ENCODE measurements around the gene KLHL34. TPM values are rescaled to one million over a fixed set of nuclear protein-coding genes. Genes with fewer than 3 reads are reported as not detected.
A peak's percentile ranks its signal among the peaks of the same experiment; 100 is the strongest.

KLHL34 gene
- total and polyA plus RNA-seq, 2 of the 13 experiments (the other 11 are each of a cell fraction or from before 2014, with no cell fraction given) = not detected

DNA sequence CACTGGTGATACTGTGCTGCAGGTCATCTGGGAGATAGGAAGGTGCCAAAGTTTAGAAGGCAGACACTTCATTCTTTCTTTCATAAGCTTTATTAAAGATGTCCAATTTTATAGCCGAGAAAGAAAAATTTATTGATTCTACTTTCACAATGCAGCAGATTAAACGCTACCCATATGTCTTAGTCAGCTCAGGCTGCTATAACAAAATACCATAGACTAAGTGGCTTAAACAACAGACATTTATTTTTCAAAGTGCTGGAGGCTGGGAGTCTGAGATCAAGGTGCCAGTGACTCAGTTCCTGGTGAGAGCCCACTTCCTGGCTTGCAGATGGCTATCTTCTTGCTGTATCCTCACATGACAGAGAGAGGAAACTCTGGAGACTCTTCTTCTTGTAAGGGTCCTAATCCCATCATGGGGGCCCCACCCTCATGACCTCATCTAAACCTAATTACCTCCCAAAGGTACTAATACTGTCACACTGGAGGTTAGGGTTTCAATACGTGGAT is 33.4 kb upstream of the KLHL34 start:
- FAIRE-seq (no peak), DNase-seq (ENCODE audit: low spot score) (no peak), ATAC-seq (no peak)
- H3K9ac ChIP-seq (ENCODE audit: insufficient read depth, low read depth, low read length) = no peak overlapping the region
- no peaks in the 10 kb centered on the region for H3K27me3 ChIP-seq (ENCODE audit: control insufficient read depth in 1 of 2, insufficient read depth in 2 of 2, low read length in 2 of 2)
- H2AFZ ChIP-seq (ENCODE audit: low read length) = no peak overlapping the region
- no peaks in the 10 kb centered on the region for H3K36me3 ChIP-seq (replicated peaks in 1 of 2; ENCODE audit: control insufficient read depth in 1 of 2, insufficient read depth in 2 of 2, low read length in 2 of 2)
- POLR2A ChIA-PET = no interaction called here
- H3K79me2 ChIP-seq (ENCODE audit: insufficient read depth, low read length) = no peaks in the 10 kb centered on the region
- H3K4me3 ChIP-seq (replicated peaks in 1 of 3; ENCODE audit: insufficient read depth in 1 of 3, low read depth in 2 of 3, low read length in 3 of 3) = no peak overlapping the region
- no peaks in the 10 kb centered on the region for H4K20me1 ChIP-seq (ENCODE audit: insufficient read depth, low read length)
- peak; percentile 38; the same call in 1 of the 2 replicates for TF ChIP-seq ZNF12 (CRISPR knock-in tag; IDR thresholded peaks at IDR 0.05)
- TF ChIP-seq NFIC (IDR thresholded peaks at IDR 0.05; ENCODE audit: low read length) = no peak
- H3K4me2 ChIP-seq (ENCODE audit: low read depth, low read length) = no peak overlapping the region
- intact Hi-C loops (cut with micrococcal nuclease; ENCODE audit: unreplicated experiment) (no loop called here), in situ Hi-C loops (cut with HindIII; ENCODE audit: extremely low pct_ligation_motif_present, low pct_unique_long_range_greater_than_20kb) (no loop called here)
- BruUV-seq (replicated peaks) = no TSS peak
- no peak overlapping the region for H3K27ac ChIP-seq (ENCODE audit: extremely low read length, insufficient read depth, low read length)
- 27% methylated on average over 3 of the region's 3 CpGs for WGBS (ENCODE audit: low lambda C conversion rate)
- no peaks in the 10 kb centered on the region for H3K4me1 ChIP-seq (ENCODE audit: insufficient read depth, low read length)
- H3K9me3 ChIP-seq (ENCODE audit: low read length) = no peaks in the 10 kb centered on the region
- CTCF ChIA-PET (ENCODE audit: low intra/inter-chr PET ratio, low total read pairs) = no interaction called here

DNA sequence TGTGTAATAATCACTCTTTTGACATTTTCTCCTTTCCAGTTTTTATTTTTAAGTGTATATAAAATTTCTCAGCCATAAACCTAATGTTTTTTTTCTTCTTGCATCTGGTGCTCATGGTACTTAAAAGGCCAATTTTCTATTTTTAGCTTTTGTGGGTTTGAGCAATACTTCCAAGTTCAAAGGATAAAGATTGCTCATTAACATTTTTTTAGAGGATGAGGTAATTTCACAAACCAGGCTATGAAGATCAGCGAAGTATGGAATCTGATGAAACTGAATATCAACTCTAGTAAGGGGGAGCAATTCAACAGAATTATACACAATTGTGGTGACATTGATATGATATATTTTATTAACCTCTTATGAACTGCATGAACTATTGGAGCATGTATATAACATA is 25.8 kb upstream of the KLHL34 start:
- H3K27ac ChIP-seq (ENCODE audit: extremely low read length, insufficient read depth, low read length) = no peak overlapping the region
- no peak for DNase-seq (ENCODE audit: low spot score)
- H3K4me3 ChIP-seq (replicated peaks in 1 of 3; ENCODE audit: insufficient read depth in 1 of 3, low read depth in 2 of 3, low read length in 3 of 3) = no peak overlapping the region
- 26% methylated on average over 1 of the region's 1 CpG for WGBS (ENCODE audit: low lambda C conversion rate)
- no peaks in the 10 kb centered on the region for H3K27me3 ChIP-seq (ENCODE audit: control insufficient read depth in 1 of 2, insufficient read depth in 2 of 2, low read length in 2 of 2)
- POLR2A ChIA-PET = no interaction called here
- no peak for FAIRE-seq
- H2AFZ ChIP-seq (ENCODE audit: low read length) = no peak overlapping the region
- in situ Hi-C loops (cut with HindIII; ENCODE audit: extremely low pct_ligation_motif_present, low pct_unique_long_range_greater_than_20kb) (no loop called here), intact Hi-C loops (cut with micrococcal nuclease; ENCODE audit: unreplicated experiment) (no loop called here)
- BruUV-seq (replicated peaks) = no TSS peak
- no peak overlapping the region for H3K9ac ChIP-seq (ENCODE audit: insufficient read depth, low read depth, low read length)
- CTCF ChIA-PET (ENCODE audit: low intra/inter-chr PET ratio, low total read pairs) = no interaction called here
- no peaks in the 10 kb centered on the region for H3K9me3 ChIP-seq (ENCODE audit: low read length)
- H3K79me2 ChIP-seq (ENCODE audit: insufficient read depth, low read length) = no peaks in the 10 kb centered on the region
- no peaks in the 10 kb centered on the region for H3K36me3 ChIP-seq (replicated peaks in 1 of 2; ENCODE audit: control insufficient read depth in 1 of 2, insufficient read depth in 2 of 2, low read length in 2 of 2)
- TF ChIP-seq SMAD1 (CRISPR knock-in tag; IDR thresholded peaks at IDR 0.05; ENCODE audit: borderline replicate concordance, low read depth) (no peak), BRCA1 (CRISPR knock-in tag; IDR thresholded peaks at IDR 0.05) (no peak), ZFY (CRISPR knock-in tag; IDR thresholded peaks at IDR 0.05) (no peak), ZSCAN29 (CRISPR knock-in tag; conservative IDR thresholded peaks at IDR 0.05) (no peak), CENPX (CRISPR knock-in tag; IDR thresholded peaks at IDR 0.05) (no peak), ATM (IDR thresholded peaks at IDR 0.05; ENCODE audit: borderline replicate concordance) (no peak), CCAR2 (optimal IDR thresholded peaks at IDR 0.05; ENCODE audit: low read depth, low read length) (no peak)
- no peaks in the 10 kb centered on the region for H3K4me1 ChIP-seq (ENCODE audit: insufficient read depth, low read length)
- ATAC-seq = no peak
- no peak overlapping the region for H3K4me2 ChIP-seq (ENCODE audit: low read depth, low read length)
- H4K20me1 ChIP-seq (ENCODE audit: insufficient read depth, low read length) = no peaks in the 10 kb centered on the region

All from HepG2 (cell line).